Erythroblast (primary cell): ENCODE results near the gene SPEF2.

ENCODE experiments used
- GATA1 ChIP-seq: IDR thresholded peaks from 2 replicates; pipeline ENCODE4 v1.6.1; 2011; ENCODE audit warnings: low read depth, mild to moderate bottlenecking, control low read depth, low read length, moderate library complexity
- POLR2A ChIP-seq: IDR thresholded peaks from 2 replicates; pipeline ENCODE4 v1.6.1; 2011; ENCODE audit warnings: mild to moderate bottlenecking, low read length

DNA sequence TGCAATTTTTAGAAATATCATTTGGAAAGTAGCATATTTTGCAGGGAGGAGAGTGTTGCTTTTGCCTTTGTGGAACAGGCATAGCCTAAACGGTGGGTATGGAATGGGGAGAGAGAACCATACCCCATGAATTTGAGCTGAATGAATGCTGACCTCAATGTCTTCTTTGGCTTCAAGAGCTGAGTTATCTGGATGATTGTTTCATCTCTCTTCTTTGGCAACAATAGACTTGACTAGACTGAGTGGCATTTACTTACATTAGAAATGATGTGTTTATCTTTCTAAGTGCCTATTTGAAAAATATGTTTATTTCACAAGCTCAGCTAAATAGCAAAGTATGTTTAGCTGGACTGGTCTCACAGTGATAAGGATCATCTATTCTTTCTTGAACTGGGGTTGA is 42.8 kb downstream of the SPEF2 start:
- TF ChIP-seq POLR2A: no peak
- no peak for TF ChIP-seq GATA1
